Right renal pelvis (tissue), 4 donors: ENCODE data around the gene HCCS. TPM values are rescaled to one million over a fixed set of nuclear protein-coding genes. Genes with fewer than 3 reads are reported as not detected.
"Not testable (repeated sequence)": the region's sequence is repeated elsewhere in the genome, so short reads cannot be mapped to it uniquely, and the experiment has no call there.

Experiments
- DNase-seq, 4 donors: peaks; one replicate each; pipeline ENCODE4 v3.0.0-alpha.2; 2013; ENCODE audit warnings: low read depth in 4 of 4, low spot score in 3 of 4, missing footprints in 1 of 4
- polyA plus RNA-seq, 4 donors: library from polyadenylated mRNA; unstranded; fragments of 120-200 nt; gene quantifications; one replicate each; pipeline ENCODE4 v1.2.1, GENCODE V29; 2013; ENCODE audit not compliant: insufficient read length in 4 of 4

The HCCS gene
- polyA plus RNA-seq, 4 donors: 26.0 to 28.7 (median 27.8) TPM

GRCh38 chrX:11119313-11119943, 8.3 kb downstream of the HCCS start:
- DNase-seq: no peak

- not testable (repeated sequence) for DNase-seq
These were observed 12.0 kb downstream of the HCCS start for GRCh38 chrX:11123087-11123486.

GRCh38 chrX:11124112-11124511, 13.0 kb downstream of the HCCS start:
- no peak for DNase-seq

- no peak for DNase-seq
These were observed 13.9 kb downstream of the HCCS start for GRCh38 chrX:11125060-11125459.

- DNase-seq: no peak
These were observed 18.5 kb downstream of the HCCS start for GRCh38 chrX:11129534-11130105.

GRCh38 chrX:11130136-11130535, 19.0 kb downstream of the HCCS start:
- no peak for DNase-seq

- DNase-seq: no peak
These were observed 20.0 kb downstream of the HCCS start for GRCh38 chrX:11131146-11131545.

- DNase-seq: no peak
These were observed 24.5 kb downstream of the HCCS start for GRCh38 chrX:11135564-11136185.

- peak in 2 of 4 donors; percentile 18 to 22 for DNase-seq
These were observed 26.5 kb downstream of the HCCS start for GRCh38 chrX:11137543-11138139.

- no peak for DNase-seq
These were observed 27.6 kb downstream of the HCCS start for GRCh38 chrX:11138498-11139390.

GRCh38 chrX:11143931-11144678, 33.0 kb downstream of the HCCS start:
- DNase-seq: peak; percentile 58 to 63 (median 61)

GRCh38 chrX:11146411-11146810, 35.3 kb downstream of the HCCS start:
- DNase-seq: no peak

GRCh38 chrX:11148401-11148800, 37.3 kb downstream of the HCCS start:
- DNase-seq: no peak

- no peak for DNase-seq
These were observed 40.8 kb downstream of the HCCS start for GRCh38 chrX:11151799-11152559.

GRCh38 chrX:11159149-11159548, 48.0 kb downstream of the HCCS start:
- DNase-seq: no peak

- DNase-seq: no peak
These were observed 53.3 kb downstream of the HCCS start for GRCh38 chrX:11164433-11164832.

GRCh38 chrX:11171956-11172355, 60.8 kb downstream of the HCCS start:
- no peak for DNase-seq

- no peak for DNase-seq
These were observed 61.3 kb downstream of the HCCS start for GRCh38 chrX:11172415-11172814.
